MM.1S (cell line): ENCODE measurements around the gene NDUFS6.

Experiments
- DNase-seq: peaks from one replicate; pipeline ENCODE4 v3.0.0-alpha.2; 2015
- H2AFZ ChIP-seq: fragments of 300-600 bp; sonication (generic); 2 replicates; pipeline ENCODE4 v1.6.0; 2016; ENCODE audit warnings: antibody characterized with exemption, low read length
- H3F3A ChIP-seq: fragments of 300-600 bp; sonication (generic); 2 replicates; pipeline ENCODE4 v1.6.1; 2016; ENCODE audit warnings: mild to moderate bottlenecking, antibody characterized with exemption, low read length, moderate library complexity, mixed read lengths; ENCODE audit not compliant: insufficient read depth
- H3K27ac ChIP-seq: fragments of 300-600 bp; sonication (generic); 2 replicates; pipeline ENCODE4 v1.5.1; 2016; ENCODE audit warnings: mild to moderate bottlenecking, low read length
- H3K27me3 ChIP-seq: fragments of 300-600 bp; sonication (generic); replicated peaks from 2 replicates; pipeline ENCODE4 v1.6.0; 2016; ENCODE audit warnings: low read length; ENCODE audit not compliant: insufficient read depth
- H3K36me3 ChIP-seq: fragments of 300-600 bp; sonication (generic); replicated peaks from 2 replicates; pipeline ENCODE4 v1.6.1; 2016; ENCODE audit warnings: mild to moderate bottlenecking, low read length, mixed read lengths; ENCODE audit not compliant: insufficient read depth
- H3K4me1 ChIP-seq: fragments of 300-600 bp; sonication (generic); 2 replicates; pipeline ENCODE4 v1.6.1; 2016; ENCODE audit warnings: low read length, mixed read lengths
- H3K4me2 ChIP-seq: fragments of 300-600 bp; sonication (generic); 2 replicates; pipeline ENCODE4 v1.6.0; 2016; ENCODE audit warnings: low read depth, low read length
- H3K4me3 ChIP-seq: fragments of 300-600 bp; sonication (generic); 2 replicates; pipeline ENCODE4 v1.5.1; 2016; ENCODE audit warnings: low read length, mixed read lengths
- H3K79me2 ChIP-seq: fragments of 300-600 bp; sonication (generic); 2 replicates; pipeline ENCODE4 v1.6.1; 2016; ENCODE audit warnings: mixed run types, low read length, mixed read lengths
- H3K9ac ChIP-seq: fragments of 300-600 bp; sonication (generic); 2 replicates; pipeline ENCODE4 v1.6.1; 2016; ENCODE audit warnings: low read length, mixed read lengths
- H3K9me2 ChIP-seq: fragments of 300-600 bp; sonication (generic); replicated peaks from 2 replicates; pipeline ENCODE4 v1.6.1; 2016; ENCODE audit warnings: mild to moderate bottlenecking, low read length, mixed read lengths; ENCODE audit not compliant: insufficient read depth
- H3K9me3 ChIP-seq: fragments of 300-600 bp; sonication (generic); replicated peaks from 2 replicates; pipeline ENCODE4 v1.6.1; 2016; ENCODE audit warnings: mild to moderate bottlenecking, low read length, mixed read lengths; ENCODE audit not compliant: insufficient read depth
- H4K20me1 ChIP-seq: fragments of 300-600 bp; sonication (generic); 2 replicates; pipeline ENCODE4 v1.6.1; 2016; ENCODE audit warnings: mild to moderate bottlenecking, low read length, moderate library complexity, mixed read lengths; ENCODE audit not compliant: insufficient read depth
- CTCF ChIP-seq: fragments of 300-600 bp; sonication (generic); IDR thresholded peaks from 2 replicates; pipeline ENCODE4 v1.5.1; 2016; ENCODE audit warnings: antibody characterized with exemption, low read length, mixed read lengths
- EZH2 ChIP-seq: fragments of 300-600 bp; sonication (generic); optimal IDR thresholded peaks from 2 replicates; pipeline ENCODE3; 2017; ENCODE audit warnings: low read depth, mild to moderate bottlenecking, antibody characterized with exemption, low read length, mixed read lengths
- EZH2phosphoT487 ChIP-seq: fragments of 300-600 bp; sonication (generic); IDR thresholded peaks from 2 replicates; pipeline ENCODE4 v1.6.1; 2018; ENCODE audit warnings: antibody characterized with exemption, low read length

The NDUFS6 gene

GRCh38 chr5:1830571-1831228 is 29.5 kb downstream of the NDUFS6 start:
- Histone ChIP-seq H3F3A (no peaks in the 10 kb centered on the region), H3K9me3 (no peaks in the 10 kb centered on the region), H2AFZ (no peak overlapping the region), H3K36me3 (no peaks in the 10 kb centered on the region), H3K27me3 (peaks cover 12% of the 10 kb centered on the region; the same call in 1 of the 2 replicates), H3K9ac (no peak overlapping the region), H3K4me2 (no peak overlapping the region), H3K4me3 (no peak overlapping the region), H4K20me1 (no peaks in the 10 kb centered on the region), H3K4me1 (no peaks in the 10 kb centered on the region), H3K9me2 (no peaks in the 10 kb centered on the region), H3K27ac (no peak overlapping the region), H3K79me2 (no peaks in the 10 kb centered on the region)
- no peak for DNase-seq
- TF ChIP-seq EZH2phosphoT487 (no peak), EZH2 (no peak), CTCF (no peak)

DNA sequence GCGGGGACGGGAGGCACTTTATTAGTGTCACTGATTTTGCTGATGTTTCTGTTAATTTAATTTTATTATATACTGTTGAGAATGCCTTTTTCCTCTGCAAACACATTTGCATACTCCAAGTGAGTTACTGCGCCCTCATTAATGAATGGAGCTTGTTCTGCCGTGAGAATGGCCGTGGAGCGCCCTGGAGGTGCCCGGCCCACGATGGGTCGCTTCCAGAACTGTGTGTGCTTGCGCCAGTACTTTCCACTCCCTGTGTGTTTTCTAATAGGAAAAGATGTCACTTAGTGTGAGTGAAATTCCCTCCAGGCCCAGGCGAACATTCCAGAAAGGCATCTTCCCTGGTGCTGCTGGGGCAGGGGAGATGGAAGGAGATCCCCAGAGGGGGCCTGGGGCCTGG is 30.1 kb downstream of the NDUFS6 start:
- Histone ChIP-seq H3F3A (no peaks in the 10 kb centered on the region), H3K79me2 (no peaks in the 10 kb centered on the region), H3K4me1 (no peaks in the 10 kb centered on the region), H3K9me3 (no peaks in the 10 kb centered on the region), H3K4me2 (no peak overlapping the region), H3K27ac (no peak overlapping the region), H3K36me3 (no peaks in the 10 kb centered on the region), H2AFZ (no peak overlapping the region), H3K9ac (no peak overlapping the region), H3K27me3 (peaks cover 15% of the 10 kb centered on the region), H4K20me1 (no peaks in the 10 kb centered on the region), H3K4me3 (no peak overlapping the region), H3K9me2 (no peaks in the 10 kb centered on the region)
- no peak for DNase-seq
- no peak for TF ChIP-seq EZH2phosphoT487
- TF ChIP-seq EZH2 = no peak

- Histone ChIP-seq H3K9ac (no peak overlapping the region), H3F3A (no peaks in the 10 kb centered on the region), H3K9me3 (no peaks in the 10 kb centered on the region), H3K4me1 (no peaks in the 10 kb centered on the region), H2AFZ (no peak overlapping the region), H3K27ac (no peak overlapping the region), H3K36me3 (no peaks in the 10 kb centered on the region), H3K4me3 (no peak overlapping the region), H3K79me2 (no peaks in the 10 kb centered on the region), H3K9me2 (no peaks in the 10 kb centered on the region), H3K27me3 (peaks cover 20% of the 10 kb centered on the region), H3K4me2 (no peak overlapping the region), H4K20me1 (no peaks in the 10 kb centered on the region)
- TF ChIP-seq EZH2phosphoT487 (no peak), CTCF (no peak), EZH2 (no peak)
- no peak for DNase-seq
Measured at GRCh38 chr5:1831677-1832313, 30.6 kb downstream of the NDUFS6 start.
